T-helper 17 cell (primary cell): Measurements from ENCODE around the gene FAAH2. TPM values are rescaled to one million over a fixed set of nuclear protein-coding genes. Genes with fewer than 3 reads are reported as not detected.

Experiments
- ATAC-seq: fragments of 150-1000 bp; cut with Tn5 transposase; 2 replicates; pipeline ENCODE4 v1.10.0; 2021; ENCODE audit warnings: mild to moderate bottlenecking, moderate library complexity
- DNase-seq, 3 donors: peaks; one replicate each; pipeline versions ENCODE4 v3.0.0 to v3.0.0-alpha.2; 2020 to 2021
- H3K9me3 ChIP-seq: one replicate; pipeline ENCODE4 v1.7.0; 2013; ENCODE audit warnings: low read length, mild to moderate bottlenecking; ENCODE audit not compliant: control insufficient read depth, poor library complexity, severe bottlenecking
- H3K27ac Mint-ChIP-seq: one replicate; pipeline ENCODE4 v1.8.0; 2022; ENCODE audit warnings: mild to moderate bottlenecking, moderate library complexity, mixed read lengths
- H3K27me3 Mint-ChIP-seq: one replicate; pipeline ENCODE4 v1.8.0; 2022; ENCODE audit warnings: mixed read lengths
- H3K36me3 Mint-ChIP-seq: one replicate; pipeline ENCODE4 v1.8.0; 2022; ENCODE audit warnings: low read depth, mixed read lengths
- H3K4me1 Mint-ChIP-seq: one replicate; pipeline ENCODE4 v1.8.0; 2022; ENCODE audit warnings: mild to moderate bottlenecking, mixed read lengths
- H3K4me3 Mint-ChIP-seq: one replicate; pipeline ENCODE4 v1.8.0; 2022; ENCODE audit warnings: mild to moderate bottlenecking, moderate library complexity, mixed read lengths
- total RNA-seq, 4 donors: library from RNA in 2 of 4; stranded (reverse) in 2 of 4; gene quantifications; one replicate each; pipeline ENCODE4 v1.2.3 and lab custom pipeline; 2022 to 2026

The FAAH2 gene
- total RNA-seq, 2 donors from 2014 or later: 8.2 to 11.8 TPM

GRCh38 chrX:57417827-57418226 is 131.3 kb downstream of the FAAH2 start:
- DNase-seq: no peak
- no peak for ATAC-seq
- H3K36me3 Mint-ChIP-seq: peaks cover 3% of the 10 kb centered on the region
- no peaks in the 10 kb centered on the region for H3K4me1 Mint-ChIP-seq
- no peak overlapping the region for H3K4me3 Mint-ChIP-seq
- H3K9me3 ChIP-seq: no peaks in the 10 kb centered on the region
- no peak overlapping the region for H3K27ac Mint-ChIP-seq
- no peaks in the 10 kb centered on the region for H3K27me3 Mint-ChIP-seq

GRCh38 chrX:57422289-57422688 is 135.8 kb downstream of the FAAH2 start:
- H3K9me3 ChIP-seq: no peaks in the 10 kb centered on the region
- DNase-seq: no peak
- Mint-ChIP-seq H3K36me3 (no peaks in the 10 kb centered on the region), H3K4me3 (no peak overlapping the region), H3K27ac (no peak overlapping the region), H3K4me1 (no peaks in the 10 kb centered on the region), H3K27me3 (no peaks in the 10 kb centered on the region)
- no peak for ATAC-seq

GRCh38 chrX:57422790-57423189 is 136.3 kb downstream of the FAAH2 start:
- no peak overlapping the region for H3K4me3 Mint-ChIP-seq
- H3K9me3 ChIP-seq: no peaks in the 10 kb centered on the region
- H3K27ac Mint-ChIP-seq: no peak overlapping the region
- DNase-seq (no peak), ATAC-seq (no peak)
- no peaks in the 10 kb centered on the region for H3K27me3 Mint-ChIP-seq
- H3K36me3 Mint-ChIP-seq: no peaks in the 10 kb centered on the region
- no peaks in the 10 kb centered on the region for H3K4me1 Mint-ChIP-seq

- no peaks in the 10 kb centered on the region for H3K9me3 ChIP-seq
Measured at GRCh38 chrX:57445076-57445475, 158.6 kb downstream of the FAAH2 start.

GRCh38 chrX:57445832-57446231 is 159.3 kb downstream of the FAAH2 start:
- H3K9me3 ChIP-seq: no peaks in the 10 kb centered on the region
- ATAC-seq (no peak), DNase-seq (no peak)
- Mint-ChIP-seq H3K4me1 (no peaks in the 10 kb centered on the region), H3K36me3 (peaks cover 9% of the 10 kb centered on the region), H3K27ac (no peak overlapping the region), H3K4me3 (no peak overlapping the region), H3K27me3 (no peaks in the 10 kb centered on the region)

More at GRCh38 chrX:57445076-57445475, 158.6 kb downstream of the FAAH2 start:
- peaks cover 9% of the 10 kb centered on the region for H3K36me3 Mint-ChIP-seq
- no peak overlapping the region for H3K4me3 Mint-ChIP-seq
- DNase-seq: no peak
- H3K27ac Mint-ChIP-seq: no peak overlapping the region
- no peaks in the 10 kb centered on the region for H3K27me3 Mint-ChIP-seq
- no peaks in the 10 kb centered on the region for H3K4me1 Mint-ChIP-seq
- no peak for ATAC-seq

GRCh38 chrX:57447856-57448255 is 161.3 kb downstream of the FAAH2 start:
- peaks cover 9% of the 10 kb centered on the region for H3K36me3 Mint-ChIP-seq
- no peak overlapping the region for H3K4me3 Mint-ChIP-seq
- no peak for ATAC-seq
- no peak overlapping the region for H3K27ac Mint-ChIP-seq
- H3K4me1 Mint-ChIP-seq: peaks cover 2% of the 10 kb centered on the region
- DNase-seq: no peak
- H3K27me3 Mint-ChIP-seq: no peaks in the 10 kb centered on the region
- H3K9me3 ChIP-seq: no peaks in the 10 kb centered on the region

- H3K9me3 ChIP-seq: no peaks in the 10 kb centered on the region
- H3K27ac Mint-ChIP-seq: no peak overlapping the region
- peaks cover 6% of the 10 kb centered on the region for H3K36me3 Mint-ChIP-seq
Measured at GRCh38 chrX:57451426-57452020, 165.0 kb downstream of the FAAH2 start.

GRCh38 chrX:57453901-57454300 is 167.4 kb downstream of the FAAH2 start:
- Mint-ChIP-seq H3K27ac (no peak overlapping the region), H3K4me1 (peaks cover 3% of the 10 kb centered on the region), H3K36me3 (peaks cover 6% of the 10 kb centered on the region), H3K27me3 (no peaks in the 10 kb centered on the region), H3K4me3 (no peak overlapping the region)
- peak; percentile 44 for ATAC-seq
- DNase-seq: no peak
- H3K9me3 ChIP-seq: no peaks in the 10 kb centered on the region

More at GRCh38 chrX:57451426-57452020, 165.0 kb downstream of the FAAH2 start:
- H3K4me1 Mint-ChIP-seq: peaks cover 3% of the 10 kb centered on the region
- no peak for ATAC-seq
- no peak overlapping the region for H3K4me3 Mint-ChIP-seq
- no peaks in the 10 kb centered on the region for H3K27me3 Mint-ChIP-seq
- DNase-seq: no peak

- H3K27ac Mint-ChIP-seq: no peak overlapping the region
- H3K36me3 Mint-ChIP-seq: no peaks in the 10 kb centered on the region
- H3K4me1 Mint-ChIP-seq: no peaks in the 10 kb centered on the region
Measured at GRCh38 chrX:57481514-57481913, 195.0 kb downstream of the FAAH2 start.

GRCh38 chrX:57516491-57516890 is 230.0 kb downstream of the FAAH2 start:
- no peaks in the 10 kb centered on the region for H3K4me1 Mint-ChIP-seq
- peaks cover 8% of the 10 kb centered on the region for H3K27me3 Mint-ChIP-seq
- H3K4me3 Mint-ChIP-seq: no peak overlapping the region
- H3K36me3 Mint-ChIP-seq: no peaks in the 10 kb centered on the region
- DNase-seq: no peak
- ATAC-seq: no peak
- no peak overlapping the region for H3K27ac Mint-ChIP-seq
- no peaks in the 10 kb centered on the region for H3K9me3 ChIP-seq

More at GRCh38 chrX:57481514-57481913, 195.0 kb downstream of the FAAH2 start:
- Mint-ChIP-seq H3K4me3 (no peak overlapping the region), H3K27me3 (no peaks in the 10 kb centered on the region)
- DNase-seq (no peak), ATAC-seq (no peak)
- peaks cover 5% of the 10 kb centered on the region for H3K9me3 ChIP-seq

GRCh38 chrX:57519578-57520118 is 233.1 kb downstream of the FAAH2 start:
- no peaks in the 10 kb centered on the region for H3K4me1 Mint-ChIP-seq
- no peak overlapping the region for H3K27ac Mint-ChIP-seq
- peaks cover 8% of the 10 kb centered on the region for H3K27me3 Mint-ChIP-seq
- no peak overlapping the region for H3K4me3 Mint-ChIP-seq
- DNase-seq: no peak
- ATAC-seq: no peak
- no peaks in the 10 kb centered on the region for H3K36me3 Mint-ChIP-seq
- H3K9me3 ChIP-seq: no peaks in the 10 kb centered on the region

- Mint-ChIP-seq H3K27ac (no peak overlapping the region), H3K27me3 (no peaks in the 10 kb centered on the region), H3K4me3 (no peak overlapping the region), H3K4me1 (no peaks in the 10 kb centered on the region), H3K36me3 (no peaks in the 10 kb centered on the region)
- DNase-seq: no peak
- ATAC-seq: no peak
- H3K9me3 ChIP-seq: no peaks in the 10 kb centered on the region
Measured at GRCh38 chrX:57528670-57529255, 242.3 kb downstream of the FAAH2 start.
